Measurements from ENCODE around the gene GHDC.

DNA sequence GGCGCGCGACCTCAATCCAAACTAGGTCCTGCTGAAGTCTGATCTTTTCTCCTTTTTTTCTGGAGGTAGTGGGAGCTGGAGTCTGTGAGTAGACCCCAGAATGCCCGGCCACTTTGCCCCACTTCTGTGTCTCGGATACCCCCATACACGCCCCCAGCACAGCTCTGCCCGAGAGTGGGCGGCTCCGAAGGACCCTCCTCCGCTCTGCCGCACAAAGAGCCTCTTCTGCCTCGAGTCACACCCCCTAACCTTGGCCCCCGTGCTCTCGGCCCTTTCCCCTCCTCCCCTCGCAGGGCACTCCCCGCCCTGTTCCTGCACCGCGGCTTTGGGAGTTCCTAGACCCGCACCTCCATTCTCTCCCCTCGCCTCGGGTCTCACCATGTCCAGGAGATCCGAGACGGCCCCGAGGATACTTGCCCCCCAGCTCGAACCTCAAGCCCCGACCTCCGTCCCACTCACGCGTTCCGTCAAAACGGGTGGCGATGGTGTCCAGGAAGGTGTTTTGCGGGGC lies 13.8 kb downstream of the GHDC start:
- TF ChIP-seq, protein P1, sequence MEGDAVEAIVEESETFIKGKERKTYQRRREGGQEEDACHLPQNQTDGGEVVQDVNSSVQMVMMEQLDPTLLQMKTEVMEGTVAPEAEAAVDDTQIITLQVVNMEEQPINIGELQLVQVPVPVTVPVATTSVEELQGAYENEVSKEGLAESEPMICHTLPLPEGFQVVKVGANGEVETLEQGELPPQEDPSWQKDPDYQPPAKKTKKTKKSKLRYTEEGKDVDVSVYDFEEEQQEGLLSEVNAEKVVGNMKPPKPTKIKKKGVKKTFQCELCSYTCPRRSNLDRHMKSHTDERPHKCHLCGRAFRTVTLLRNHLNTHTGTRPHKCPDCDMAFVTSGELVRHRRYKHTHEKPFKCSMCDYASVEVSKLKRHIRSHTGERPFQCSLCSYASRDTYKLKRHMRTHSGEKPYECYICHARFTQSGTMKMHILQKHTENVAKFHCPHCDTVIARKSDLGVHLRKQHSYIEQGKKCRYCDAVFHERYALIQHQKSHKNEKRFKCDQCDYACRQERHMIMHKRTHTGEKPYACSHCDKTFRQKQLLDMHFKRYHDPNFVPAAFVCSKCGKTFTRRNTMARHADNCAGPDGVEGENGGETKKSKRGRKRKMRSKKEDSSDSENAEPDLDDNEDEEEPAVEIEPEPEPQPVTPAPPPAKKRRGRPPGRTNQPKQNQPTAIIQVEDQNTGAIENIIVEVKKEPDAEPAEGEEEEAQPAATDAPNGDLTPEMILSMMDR (IDR thresholded peaks at IDR 0.05) = no peak
- TF ChIP-seq POLR2A (IDR thresholded peaks at IDR 0.05) = no peak

Data from right lobe of liver (tissue), 4 donors.